ENCODE data around the gene LPP. TPM values are rescaled to one million over a fixed set of nuclear protein-coding genes. Genes with fewer than 3 reads are reported as not detected.

Gene LPP
- 10 to 100 TPM; 46.6 to 92.4 TPM for total RNA-seq

- Mint-ChIP-seq H3K27me3 (no peaks in the 10 kb centered on the region), H3K27ac (peak within 1 kb of the TSS; percentile 83), H3K4me1 (peaks cover 43% of the 10 kb centered on the region), H3K36me3 (ENCODE audit: low read depth) (peaks cover 26% of the 10 kb centered on the region), H3K9me3 (no peaks in the 10 kb centered on the region), H3K4me3 (peak within 1 kb of the TSS; percentile 95)
- peak; percentile 79 for ATAC-seq (replicated peaks)
Measured at GRCh38 chr3:188154014-188154808, at the start of gene LPP. LPP (plus strand) TSS chr3:188154157; CDS start chr3:188406121, 251,964 bp downstream.

- Mint-ChIP-seq H3K27ac (no peak overlapping the region), H3K9me3 (no peaks in the 10 kb centered on the region), H3K4me3 (no peak overlapping the region), H3K36me3 (ENCODE audit: low read depth) (no peaks in the 10 kb centered on the region), H3K27me3 (no peaks in the 10 kb centered on the region), H3K4me1 (no peaks in the 10 kb centered on the region)
- ATAC-seq (replicated peaks): no peak
Measured at GRCh38 chr3:188106006-188106405, 48.0 kb upstream of the LPP start.

DNA sequence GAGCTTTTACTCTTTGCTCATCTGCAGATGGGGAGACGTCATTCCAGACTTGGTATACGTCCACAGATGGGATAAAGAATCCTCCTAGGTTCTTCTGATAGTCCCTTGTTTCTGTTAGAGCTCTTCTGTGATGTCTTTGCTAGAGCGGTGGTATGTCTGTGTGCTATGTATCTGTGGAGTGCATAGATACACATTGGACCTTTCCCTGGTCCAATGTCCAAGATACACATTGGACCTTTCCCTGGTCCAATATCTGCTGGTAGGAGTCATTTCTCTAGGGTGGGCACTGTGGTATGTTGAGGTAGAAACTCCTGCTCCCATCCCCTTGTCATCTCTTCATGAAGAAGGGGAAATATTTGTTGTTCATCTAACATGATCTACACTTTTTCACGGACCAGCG lies 47.5 kb upstream of the LPP start:
- ATAC-seq (replicated peaks): no peak
- no peak overlapping the region for H3K4me3 Mint-ChIP-seq
- no peaks in the 10 kb centered on the region for H3K4me1 Mint-ChIP-seq
- no peak overlapping the region for H3K27ac Mint-ChIP-seq
- H3K27me3 Mint-ChIP-seq: no peaks in the 10 kb centered on the region
- H3K36me3 Mint-ChIP-seq (ENCODE audit: low read depth): no peaks in the 10 kb centered on the region
- H3K9me3 Mint-ChIP-seq: no peaks in the 10 kb centered on the region

- H3K9me3 Mint-ChIP-seq: no peaks in the 10 kb centered on the region
- no peaks in the 10 kb centered on the region for H3K27me3 Mint-ChIP-seq
- no peaks in the 10 kb centered on the region for H3K4me1 Mint-ChIP-seq
- no peak overlapping the region for H3K27ac Mint-ChIP-seq
- H3K36me3 Mint-ChIP-seq (ENCODE audit: low read depth): no peaks in the 10 kb centered on the region
- no peak overlapping the region for H3K4me3 Mint-ChIP-seq
- no peak for ATAC-seq (replicated peaks)
Measured at GRCh38 chr3:188106887-188107830, 46.8 kb upstream of the LPP start.

- Mint-ChIP-seq H3K4me1 (no peaks in the 10 kb centered on the region), H3K4me3 (no peak overlapping the region), H3K27me3 (no peaks in the 10 kb centered on the region), H3K36me3 (ENCODE audit: low read depth) (no peaks in the 10 kb centered on the region), H3K27ac (no peak overlapping the region), H3K9me3 (no peaks in the 10 kb centered on the region)
- no peak for ATAC-seq (replicated peaks)
Measured at GRCh38 chr3:188108703-188109412, 45.1 kb upstream of the LPP start.

- Mint-ChIP-seq H3K4me3 (no peak overlapping the region), H3K27me3 (no peaks in the 10 kb centered on the region), H3K27ac (no peak overlapping the region), H3K36me3 (ENCODE audit: low read depth) (no peaks in the 10 kb centered on the region), H3K9me3 (no peaks in the 10 kb centered on the region), H3K4me1 (no peaks in the 10 kb centered on the region)
- no peak for ATAC-seq (replicated peaks)
Measured at GRCh38 chr3:188111002-188111584, 42.9 kb upstream of the LPP start.

DNA sequence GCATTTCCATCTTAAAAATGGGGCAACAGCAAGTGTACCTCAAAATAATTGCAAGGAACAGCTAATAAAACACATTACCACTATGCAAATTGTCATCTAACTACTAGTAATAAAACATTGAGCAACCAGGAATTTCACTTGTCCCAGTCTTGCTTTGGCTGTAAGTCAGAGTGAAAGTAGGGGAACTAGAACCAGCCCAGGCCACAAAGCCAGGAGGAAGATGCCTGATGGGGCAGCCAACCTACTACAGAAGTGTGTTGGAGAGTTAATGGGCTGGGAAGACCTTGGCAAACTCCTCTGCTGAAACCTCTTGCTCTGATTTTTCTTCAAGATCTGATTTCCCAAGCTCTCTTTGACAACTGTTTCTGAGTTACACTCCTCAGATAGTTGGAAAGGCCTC lies 40.2 kb upstream of the LPP start:
- no peaks in the 10 kb centered on the region for H3K27me3 Mint-ChIP-seq
- no peak overlapping the region for H3K4me3 Mint-ChIP-seq
- no peaks in the 10 kb centered on the region for H3K36me3 Mint-ChIP-seq (ENCODE audit: low read depth)
- ATAC-seq (replicated peaks): no peak
- no peaks in the 10 kb centered on the region for H3K4me1 Mint-ChIP-seq
- H3K9me3 Mint-ChIP-seq: no peaks in the 10 kb centered on the region
- H3K27ac Mint-ChIP-seq: no peak overlapping the region

DNA sequence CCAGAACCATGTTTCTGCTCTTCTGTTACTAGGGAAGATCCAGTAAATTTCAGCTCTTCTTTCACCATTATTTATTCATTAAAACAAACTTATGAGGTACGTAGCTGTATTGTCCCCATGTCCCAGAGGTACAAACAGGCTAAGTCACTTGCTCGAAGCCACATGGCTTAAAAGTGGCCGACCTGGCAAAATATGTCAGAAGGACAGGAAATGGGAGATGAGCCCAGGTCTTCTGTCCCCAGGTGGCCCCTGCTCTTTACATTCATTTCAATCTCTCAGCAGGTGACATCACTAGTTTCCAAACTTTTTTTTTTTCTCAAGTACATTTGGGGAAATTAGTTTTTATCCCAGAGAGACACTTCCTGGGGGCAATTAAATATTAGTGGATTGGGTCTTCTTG lies 34.1 kb upstream of the LPP start:
- no peaks in the 10 kb centered on the region for H3K27me3 Mint-ChIP-seq
- H3K27ac Mint-ChIP-seq: no peak overlapping the region
- H3K9me3 Mint-ChIP-seq: no peaks in the 10 kb centered on the region
- peaks cover 17% of the 10 kb centered on the region for H3K4me1 Mint-ChIP-seq
- H3K4me3 Mint-ChIP-seq: no peak overlapping the region
- no peak for ATAC-seq (replicated peaks)
- H3K36me3 Mint-ChIP-seq (ENCODE audit: low read depth): no peaks in the 10 kb centered on the region

- Mint-ChIP-seq H3K4me1 (peaks cover 17% of the 10 kb centered on the region), H3K36me3 (ENCODE audit: low read depth) (no peaks in the 10 kb centered on the region), H3K9me3 (no peaks in the 10 kb centered on the region), H3K4me3 (no peak overlapping the region), H3K27ac (no peak overlapping the region), H3K27me3 (no peaks in the 10 kb centered on the region)
- ATAC-seq (replicated peaks): no peak
Measured at GRCh38 chr3:188122571-188123169, 31.3 kb upstream of the LPP start.

- Mint-ChIP-seq H3K27me3 (no peaks in the 10 kb centered on the region), H3K9me3 (no peaks in the 10 kb centered on the region), H3K36me3 (ENCODE audit: low read depth) (no peaks in the 10 kb centered on the region), H3K4me3 (peak overlapping the region; percentile 49), H3K4me1 (peaks cover 17% of the 10 kb centered on the region), H3K27ac (peak overlapping the region; percentile 91)
- peak; percentile 93 for ATAC-seq (replicated peaks)
Measured at GRCh38 chr3:188123170-188123905, 30.6 kb upstream of the LPP start.

GRCh38 chr3:188124184-188124583 lies 29.8 kb upstream of the LPP start:
- ATAC-seq (replicated peaks): peak; percentile 67
- no peaks in the 10 kb centered on the region for H3K27me3 Mint-ChIP-seq
- peaks cover 17% of the 10 kb centered on the region for H3K4me1 Mint-ChIP-seq
- no peaks in the 10 kb centered on the region for H3K36me3 Mint-ChIP-seq (ENCODE audit: low read depth)
- H3K27ac Mint-ChIP-seq: peak overlapping the region; percentile 91
- H3K4me3 Mint-ChIP-seq: peak overlapping the region; percentile 49
- no peaks in the 10 kb centered on the region for H3K9me3 Mint-ChIP-seq

DNA sequence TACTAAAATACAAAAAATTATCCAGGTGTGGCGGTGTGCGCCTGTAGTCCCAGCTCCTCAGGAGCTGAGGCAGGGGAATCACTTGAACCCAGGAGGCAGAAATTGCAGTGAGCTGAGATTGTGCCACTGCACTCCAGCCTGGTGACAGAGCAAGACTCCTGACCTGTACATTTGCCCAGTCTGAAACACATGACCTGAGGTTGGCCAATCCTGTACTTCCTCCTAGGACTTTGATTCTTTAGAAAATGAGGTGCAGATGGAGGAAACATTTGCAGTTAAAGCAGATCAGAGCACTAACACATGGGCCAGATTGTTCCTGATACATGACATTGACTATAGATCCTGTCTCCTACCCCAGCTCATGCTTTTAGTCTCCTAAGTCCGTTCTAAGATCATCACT lies 28.9 kb upstream of the LPP start:
- H3K4me1 Mint-ChIP-seq: peaks cover 17% of the 10 kb centered on the region
- no peak overlapping the region for H3K4me3 Mint-ChIP-seq
- H3K27ac Mint-ChIP-seq: no peak overlapping the region
- H3K36me3 Mint-ChIP-seq (ENCODE audit: low read depth): no peaks in the 10 kb centered on the region
- H3K27me3 Mint-ChIP-seq: no peaks in the 10 kb centered on the region
- ATAC-seq (replicated peaks): no peak
- no peaks in the 10 kb centered on the region for H3K9me3 Mint-ChIP-seq

DNA sequence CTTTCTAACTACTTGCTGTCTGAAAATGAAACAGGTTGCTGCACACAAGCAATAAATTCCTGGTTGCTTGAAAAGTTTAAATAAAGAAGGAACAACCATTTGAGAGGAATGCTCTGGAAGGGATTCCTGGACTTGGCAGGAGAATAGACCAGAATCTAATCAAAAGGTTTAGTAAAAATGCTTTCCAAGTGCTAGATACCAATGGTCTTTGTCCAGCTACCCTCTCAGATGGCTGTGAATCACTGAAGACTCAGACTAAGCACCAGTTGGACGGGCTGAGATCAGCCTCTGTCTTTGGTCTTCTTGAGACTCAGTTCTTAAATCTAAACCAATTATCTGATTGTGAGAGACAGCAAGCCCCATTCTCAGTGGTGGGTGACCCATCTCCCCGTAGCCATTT lies 27.7 kb upstream of the LPP start:
- Mint-ChIP-seq H3K4me3 (no peak overlapping the region), H3K27me3 (no peaks in the 10 kb centered on the region), H3K27ac (no peak overlapping the region), H3K36me3 (ENCODE audit: low read depth) (no peaks in the 10 kb centered on the region), H3K4me1 (peaks cover 17% of the 10 kb centered on the region), H3K9me3 (no peaks in the 10 kb centered on the region)
- no peak for ATAC-seq (replicated peaks)

All from activated T-helper 17 cell treated with anti-CD3 and anti-CD28 coated beads, Interleukin-2, amount 50 U/mL, for 72 hours (primary cell).